ENCODE measurements around the gene WDR11.

Gene WDR11

GRCh38 chr10:120946497-120946896, 95.3 kb downstream of the WDR11 start:
- DNase-seq, result no peak

GRCh38 chr10:120948889-120949608, 97.9 kb downstream of the WDR11 start:
- peak; percentile 27 to 47 for DNase-seq

DNA sequence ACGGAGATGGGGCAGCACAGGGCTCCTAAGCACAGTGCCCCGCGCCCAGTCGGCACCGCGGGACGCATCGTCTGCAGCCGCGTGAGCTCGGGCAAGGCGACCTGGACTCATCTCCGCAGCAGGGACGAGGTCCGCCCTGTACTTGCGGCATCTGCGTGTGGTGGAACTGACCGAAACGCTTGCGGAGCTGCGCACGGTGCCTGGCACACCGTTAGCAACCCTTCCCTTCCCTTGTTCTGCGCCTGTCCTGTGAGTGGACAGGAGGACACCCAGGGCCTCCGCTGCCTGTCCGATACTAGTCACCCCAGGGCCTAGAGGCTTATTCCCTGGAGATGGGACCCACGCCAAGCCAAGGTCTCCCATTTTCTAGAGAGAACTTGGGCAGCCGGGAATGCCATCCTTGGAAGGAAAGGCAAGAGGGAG, 98.5 kb downstream of the WDR11 start:
- no peak for DNase-seq

DNA sequence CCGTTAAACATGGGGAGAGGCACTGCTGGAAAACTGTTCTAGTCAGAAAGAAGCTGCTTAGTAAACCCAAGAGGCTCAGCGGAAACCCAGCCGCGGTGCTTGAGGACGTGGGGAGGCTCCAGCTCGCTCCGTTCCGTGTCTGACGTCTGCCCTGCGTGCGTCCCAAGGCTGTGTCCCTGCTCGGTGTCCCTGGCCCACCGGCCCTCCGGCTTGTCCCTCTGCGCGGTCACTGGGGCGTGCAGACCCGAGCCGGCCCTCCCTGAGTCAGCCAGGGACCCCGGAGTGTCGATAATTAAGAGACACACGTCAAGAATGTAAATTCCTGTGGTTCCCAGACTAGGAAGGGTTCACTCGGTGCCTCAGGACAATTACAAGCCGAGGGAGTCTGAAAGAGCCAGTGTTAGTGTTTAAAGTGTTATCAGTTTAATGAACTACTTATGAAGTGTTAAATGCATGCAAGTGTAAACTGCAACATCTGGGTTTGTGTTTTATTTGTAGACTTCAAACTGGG, 98.9 kb downstream of the WDR11 start:
- no peak for DNase-seq

DNA sequence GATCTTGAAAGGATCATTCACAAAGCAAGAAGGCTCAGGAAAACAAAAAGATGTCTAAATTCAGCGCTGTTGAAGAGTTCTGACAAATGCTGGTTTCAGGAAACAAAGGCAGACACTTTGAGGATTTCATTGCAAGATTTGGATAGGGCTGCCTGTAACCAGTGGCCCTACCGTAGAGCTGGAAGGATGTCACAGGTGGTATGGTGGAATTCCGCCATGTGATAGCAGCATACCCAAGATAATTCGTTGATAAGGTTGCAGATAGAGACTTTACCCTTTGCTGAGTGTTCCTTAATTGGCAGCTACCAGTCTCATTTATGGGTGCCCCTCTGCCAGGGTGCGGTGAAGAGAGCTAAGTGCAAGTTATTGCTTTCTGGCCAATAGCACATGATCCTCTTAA, 100.1 kb downstream of the WDR11 start:
- no peak for DNase-seq

DNA sequence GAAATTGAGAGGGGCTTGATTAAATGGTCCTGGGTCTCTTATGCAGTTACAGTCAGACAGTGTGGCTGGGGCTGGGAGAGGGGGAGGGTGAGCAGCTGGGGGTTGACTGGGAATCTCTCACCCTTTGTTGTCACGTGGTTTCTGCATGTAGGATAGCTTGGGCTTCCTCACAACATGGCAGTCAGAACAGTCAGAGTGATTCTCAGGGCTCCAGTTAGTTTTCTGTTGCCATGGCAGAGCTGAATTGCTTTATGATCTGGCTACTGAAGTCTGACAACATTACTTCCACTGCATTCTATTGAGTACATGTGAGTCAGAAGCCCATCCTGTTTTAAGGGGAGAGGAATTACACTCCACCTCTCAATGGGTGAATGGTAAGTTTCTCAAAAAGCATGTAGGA, 102.7 kb downstream of the WDR11 start:
- DNase-seq, result no peak

All from CD4-positive, alpha-beta T cell treated with Interleukin-4 for 1 hour (primary cell).